NCI-H2227 treated with DMSO at 0.1 percent for 48 hours (cell line): ENCODE measurements around the gene IRGC.
A peak's percentile ranks its signal among the peaks of the same experiment; 100 is the strongest.
"Not testable (repeated sequence)": the region's sequence is repeated elsewhere in the genome, so short reads cannot be mapped to it uniquely, and the experiment has no call there.

Source experiments
- DNase-seq: peaks from one replicate; lab custom pipeline; 2025; lab: John Stamatoyannopoulos, UW

IRGC gene

DNA sequence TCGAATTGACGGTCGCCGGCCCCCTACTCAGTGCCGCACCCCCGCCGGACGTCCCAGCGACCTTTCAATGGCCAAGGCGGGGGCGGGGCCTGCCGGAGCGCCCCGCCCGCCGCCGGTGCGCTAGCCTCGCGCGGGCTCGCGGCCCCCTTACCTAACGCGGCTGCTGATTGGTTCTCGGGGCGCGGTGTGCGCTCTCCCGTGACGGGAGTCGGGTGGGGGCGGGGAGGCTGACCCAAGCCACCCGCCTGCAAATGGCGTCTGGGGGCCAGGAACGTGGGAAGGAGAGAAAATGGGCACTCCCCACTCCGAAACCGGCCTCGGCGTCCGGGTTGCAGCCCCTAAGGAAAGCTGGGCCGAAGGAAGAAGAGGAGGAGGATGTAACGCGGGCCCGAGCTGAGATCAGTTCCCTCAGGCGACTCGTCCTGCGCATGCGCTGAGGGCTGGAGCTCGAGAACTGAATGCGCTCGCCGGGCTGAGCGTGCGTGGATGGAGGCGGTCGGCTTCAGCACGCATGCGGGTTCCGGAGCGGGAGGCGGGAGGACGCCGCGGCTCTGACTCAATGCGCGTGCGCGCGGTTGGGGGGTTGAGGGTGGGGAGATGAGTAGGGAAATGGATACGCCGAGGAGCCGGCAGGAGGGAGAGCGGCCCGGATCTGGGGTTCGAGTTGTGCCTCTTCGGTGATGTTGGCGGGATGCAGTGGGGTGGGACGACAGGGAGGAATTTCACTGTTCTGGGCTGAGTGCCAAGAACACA is 38.8 kb downstream of the IRGC start, which contains the start of gene SMG9:
TSS of gene SMG9 (minus strand) at position 460 of the 753 bp plus-strand sequence. CDS start 4,221 bp downstream, outside the sequence.
- peak; percentile 89 for DNase-seq

DNA sequence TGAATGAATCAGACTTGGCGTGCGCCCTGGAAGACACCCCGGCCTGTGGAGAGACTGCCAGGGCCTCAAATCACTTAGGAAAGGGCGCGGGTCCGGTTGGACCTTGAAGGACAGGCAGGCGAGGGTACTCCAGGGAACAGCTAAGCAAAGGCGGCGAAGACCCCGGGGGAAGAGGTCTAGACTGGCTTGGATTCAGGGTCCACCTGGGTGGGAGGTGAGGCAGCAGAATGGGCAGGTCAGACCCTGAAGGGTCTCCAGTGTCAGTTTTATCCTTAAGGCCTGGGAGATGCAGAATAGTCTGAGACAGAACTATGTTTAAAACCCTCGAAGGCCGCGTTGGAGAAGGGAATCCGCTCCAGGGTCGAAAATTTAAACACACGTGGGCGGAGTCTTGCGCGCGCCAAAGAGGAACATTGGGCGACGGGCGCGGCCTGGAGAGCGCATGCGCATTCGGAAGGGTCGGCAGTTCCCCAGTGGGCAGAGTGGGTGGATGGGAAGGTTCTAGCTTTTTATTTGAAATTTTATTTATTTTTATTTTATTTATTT is 39.5 kb downstream of the IRGC start:
- peak; percentile 62 for DNase-seq

DNA sequence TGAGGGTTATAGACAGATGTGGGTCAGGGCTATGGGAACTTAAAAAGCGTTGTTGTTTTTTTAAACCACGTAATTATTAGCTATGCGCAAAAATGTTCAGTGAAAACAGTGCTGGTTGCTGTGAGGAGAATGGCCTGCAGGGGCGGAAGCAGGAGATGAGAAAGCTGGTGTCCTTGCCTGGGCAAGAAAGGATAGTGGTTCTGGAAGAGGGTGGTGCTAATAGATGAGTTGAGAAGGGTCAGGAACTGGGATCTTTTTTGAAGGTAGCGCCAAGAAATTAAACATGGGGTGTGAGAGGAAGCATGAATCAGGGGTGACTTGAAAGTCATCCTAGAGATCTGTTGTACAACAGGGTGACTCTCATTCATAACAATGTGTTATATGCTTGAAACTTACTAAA is 43.6 kb downstream of the IRGC start:
- DNase-seq, result peak; percentile 14

DNA sequence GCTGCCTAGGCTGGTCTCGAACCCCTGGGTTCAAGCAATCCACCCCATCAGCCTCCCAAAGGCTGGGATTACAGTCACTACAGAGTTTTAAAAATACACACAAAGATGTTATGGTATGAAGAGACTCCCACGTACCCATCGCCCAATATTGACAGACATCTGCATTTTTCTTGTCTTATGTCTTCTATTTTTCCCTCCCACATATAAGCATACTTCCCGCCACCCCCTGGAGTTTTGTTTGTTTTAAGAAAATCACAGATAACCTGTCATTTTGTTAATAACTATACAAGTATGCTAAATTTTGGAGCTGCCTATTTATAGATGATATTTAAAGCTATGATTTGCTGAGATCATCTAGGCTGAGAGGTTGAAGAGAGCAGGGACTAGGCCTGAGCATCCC is 45.1 kb downstream of the IRGC start:
- DNase-seq, result no peak

DNA sequence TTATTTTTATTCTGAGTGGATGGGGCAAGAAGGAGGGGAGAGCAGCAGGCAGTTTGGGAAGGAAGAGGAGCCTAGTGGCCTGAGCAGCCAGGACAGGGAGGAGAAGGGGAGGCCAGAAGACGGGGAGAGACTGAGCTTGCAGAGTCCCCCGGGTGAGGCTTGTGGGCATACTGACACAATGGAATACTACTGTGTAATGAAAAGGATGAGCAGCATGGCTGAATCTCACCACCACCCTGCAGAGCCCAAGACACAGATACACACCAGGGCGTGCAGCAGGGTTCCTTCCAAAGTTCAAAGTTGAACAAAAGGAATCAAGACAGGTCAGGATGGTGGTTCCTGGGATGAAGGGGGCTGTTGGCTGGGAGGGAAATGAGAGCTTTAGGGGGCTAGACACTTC is 46.9 kb downstream of the IRGC start:
- no peak for DNase-seq

DNA sequence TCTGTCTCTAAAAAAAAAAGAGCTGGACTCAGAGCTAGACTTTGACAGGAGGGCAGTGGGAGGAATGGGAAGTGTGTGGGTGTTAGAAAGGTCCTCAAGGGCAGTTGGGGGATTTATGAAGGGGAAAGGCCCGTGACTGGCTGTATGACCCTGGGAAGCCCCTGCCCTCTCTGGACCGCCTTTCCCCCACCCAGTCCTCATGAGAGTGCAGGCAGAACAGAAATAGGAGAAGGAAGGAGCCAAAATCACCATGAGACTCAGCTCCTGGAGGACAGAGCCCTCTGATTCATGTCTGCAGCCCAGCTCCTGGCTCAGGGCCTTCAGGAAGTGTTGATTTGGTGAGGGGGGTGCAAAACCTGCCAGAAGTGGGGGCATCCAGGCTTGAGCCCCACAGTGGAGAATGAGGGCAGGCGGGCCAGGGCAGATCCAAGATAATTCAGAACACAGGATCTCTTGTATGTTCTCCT is 47.6 kb downstream of the IRGC start:
- no peak for DNase-seq

DNA sequence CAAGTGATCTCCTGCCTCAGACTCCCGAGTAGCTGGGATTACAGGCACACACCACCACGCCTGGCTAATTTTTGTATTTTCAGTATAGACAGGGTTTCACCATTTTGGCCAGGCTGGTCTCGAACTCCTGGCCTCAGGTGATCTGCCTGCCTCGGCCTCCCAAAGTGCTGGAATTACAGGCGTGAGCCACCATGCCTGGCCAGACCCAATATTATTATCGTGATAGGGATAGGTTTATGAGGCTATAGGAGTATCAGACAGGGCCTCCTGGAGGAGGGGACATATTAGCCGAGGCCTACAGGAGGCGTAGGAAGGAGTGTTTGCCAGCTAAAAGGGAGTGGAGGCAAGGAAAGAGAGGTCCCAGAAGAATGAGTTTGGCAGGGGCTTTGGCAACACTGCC is 48.8 kb downstream of the IRGC start:
- not testable (repeated sequence) for DNase-seq

DNA sequence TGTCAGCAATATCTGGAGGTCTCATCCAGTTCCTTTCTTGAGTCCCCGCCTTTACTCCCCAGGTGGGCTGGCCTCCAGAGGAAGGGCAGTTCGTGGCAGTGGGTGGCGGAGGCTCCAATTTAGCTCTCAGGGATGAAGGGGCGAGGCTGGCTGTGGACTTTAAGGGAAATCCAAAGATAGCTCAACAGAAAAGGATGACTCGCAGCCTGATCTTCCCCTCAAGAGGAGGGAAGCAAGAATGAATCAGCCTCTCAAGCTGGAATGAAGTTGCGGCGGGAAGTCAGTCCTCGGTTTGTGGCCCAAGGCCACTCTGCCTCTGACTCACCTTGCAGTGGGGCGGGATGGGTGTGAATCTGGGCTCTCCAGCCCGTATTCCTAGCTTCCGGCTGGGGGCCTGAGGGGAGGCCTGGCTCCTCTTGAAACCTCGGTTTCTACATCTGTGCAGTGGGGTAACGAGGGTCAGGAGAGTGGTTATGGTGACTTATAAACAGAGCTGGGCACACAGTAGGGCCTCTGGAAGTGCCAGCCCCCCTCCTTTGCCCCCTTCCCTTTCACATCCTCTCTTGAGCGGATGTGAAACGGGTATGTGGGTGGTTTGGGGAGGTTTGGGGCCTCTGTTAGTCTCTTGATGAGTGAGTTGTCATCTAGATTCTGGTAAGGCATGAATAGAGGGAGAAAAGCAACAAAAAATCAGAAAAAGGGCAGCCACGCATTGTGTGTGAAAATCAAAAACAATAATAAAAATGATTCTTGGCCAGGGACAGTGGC is 49.4 kb downstream of the IRGC start:
- DNase-seq, result no peak

DNA sequence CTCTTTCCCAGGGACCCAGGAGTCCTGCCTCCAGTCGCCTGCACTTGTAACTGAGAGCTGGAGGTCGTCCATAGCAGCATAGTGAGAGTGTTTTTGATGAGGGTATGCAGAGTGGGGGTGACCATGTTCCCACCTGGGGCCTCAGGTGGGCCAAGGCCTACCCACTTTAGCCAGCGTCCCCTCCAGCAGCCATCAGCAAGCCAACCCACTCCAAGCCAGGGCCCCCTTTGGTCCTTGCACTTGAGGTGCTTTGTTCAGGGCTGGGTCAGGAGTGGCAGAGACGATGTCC is 50.8 kb downstream of the IRGC start:
- DNase-seq, result no peak

DNA sequence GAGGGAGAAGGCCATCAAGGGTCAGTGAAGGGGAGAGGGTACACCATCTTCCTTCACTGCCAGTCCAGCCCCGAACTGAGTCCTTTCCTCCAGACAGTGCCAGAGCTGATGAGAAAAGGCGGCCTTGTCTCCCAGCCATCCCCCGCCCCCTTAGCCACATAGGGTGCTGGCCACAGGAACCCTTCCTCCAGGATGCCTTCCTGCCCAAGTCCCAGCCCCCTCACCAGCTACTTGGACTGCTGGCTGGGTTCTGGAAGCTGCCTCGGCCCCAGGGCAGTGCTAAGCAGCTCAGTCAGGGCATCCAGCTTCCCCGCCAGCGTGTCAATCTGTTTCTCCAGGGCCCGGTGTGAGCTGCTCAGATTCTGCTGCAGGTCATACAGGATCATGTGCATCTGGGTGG is 51.4 kb downstream of the IRGC start:
- no peak for DNase-seq

DNA sequence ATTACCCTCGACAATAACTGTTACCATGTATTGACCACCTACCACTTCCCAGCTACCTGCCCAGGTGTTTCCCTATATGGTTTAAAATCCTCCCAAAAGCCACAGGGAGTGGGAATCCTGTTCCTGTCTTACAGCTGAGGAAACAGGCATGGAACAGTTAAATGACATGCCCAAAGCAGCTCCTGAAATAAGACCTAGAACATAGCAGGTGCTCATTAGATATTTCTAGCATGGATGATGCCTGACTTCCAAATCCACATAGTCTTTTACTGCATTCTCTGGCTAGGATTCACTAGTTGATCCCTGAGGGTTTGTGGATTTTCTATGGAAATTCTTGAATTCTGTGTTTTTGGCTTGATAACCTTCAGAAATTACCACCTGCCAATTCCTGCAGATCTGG is 51.9 kb downstream of the IRGC start:
- DNase-seq, result no peak

DNA sequence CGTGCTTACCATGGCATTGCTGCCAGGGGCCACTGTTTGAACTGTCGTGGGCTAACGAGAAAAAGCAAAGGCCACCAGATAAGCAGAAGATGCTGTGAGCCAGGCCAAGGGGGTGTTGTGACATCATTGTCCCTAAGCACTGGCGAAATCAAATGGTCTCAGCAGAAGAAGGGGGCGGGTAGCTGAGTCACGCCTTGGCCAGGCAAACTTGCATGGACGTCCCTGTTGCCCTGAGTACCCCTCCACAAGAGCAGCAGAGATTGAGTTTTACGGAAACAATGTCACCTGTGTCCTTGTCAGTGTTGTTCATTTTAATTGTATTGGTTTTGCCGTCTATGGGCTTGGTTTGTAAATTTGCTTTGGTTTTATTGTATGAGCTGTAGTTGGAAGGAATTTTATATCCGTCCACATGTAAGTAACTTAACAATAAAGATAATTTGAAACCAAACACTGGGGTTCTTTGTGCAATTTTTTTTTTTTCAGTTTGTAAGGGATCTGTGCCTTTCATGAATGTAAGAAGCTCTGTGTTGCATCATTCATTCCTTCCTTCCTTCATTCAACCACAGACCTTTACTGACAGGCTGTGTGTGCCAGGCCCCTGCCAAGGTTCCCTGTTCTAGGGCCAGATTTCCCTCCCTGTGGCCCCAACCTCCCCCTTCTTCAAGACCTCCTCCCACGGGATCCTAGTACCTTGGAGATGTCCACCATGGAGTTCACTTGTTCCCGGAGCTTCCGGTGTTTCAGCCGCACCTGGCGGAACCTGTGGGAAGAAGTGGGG is 52.6 kb downstream of the IRGC start:
- DNase-seq, result no peak

DNA sequence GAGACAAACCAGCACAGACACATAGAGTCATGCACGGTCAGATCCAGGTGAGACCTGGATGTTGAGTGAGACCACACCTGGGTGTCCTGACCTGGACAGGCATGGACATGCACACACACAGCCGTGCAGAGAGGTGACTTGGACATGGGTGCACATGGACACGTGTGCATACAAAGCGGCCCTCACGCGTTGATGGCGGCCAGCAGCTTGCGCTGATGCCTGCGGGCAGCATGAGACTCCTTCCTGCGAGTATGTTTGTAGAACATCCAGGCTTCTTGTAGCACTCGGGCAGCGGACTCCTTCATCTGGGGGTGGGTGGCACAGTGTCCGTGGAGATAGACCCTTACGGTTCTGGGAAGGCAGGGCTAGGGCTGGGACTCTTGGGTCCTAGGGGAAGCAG is 53.4 kb downstream of the IRGC start:
- no peak for DNase-seq
